Kidney glomerular epithelial cell (primary cell): Measurements from ENCODE around the gene HOXA6.

Experiments
- DNase-seq: peaks from one replicate; lab custom pipeline; 2025; lab: John Stamatoyannopoulos, UW

HOXA6 gene

GRCh38 chr7:27095897-27096767 lies 51.4 kb downstream of the HOXA6 start, which contains the start of gene HOXA1:
HOXA1 (minus strand) TSS chr7:27096000; CDS start chr7:27095912, 88 bp downstream.
- DNase-seq: peak; percentile 87
